Ishikawa (cell line): ENCODE data around the gene C21orf58.

Experiments used
- CEBPB ChIP-seq: IDR thresholded peaks from 2 replicates; pipeline ENCODE4 v1.6.1; 2012
- CREB1 ChIP-seq: IDR thresholded peaks from 2 replicates; pipeline ENCODE4 v1.6.1; 2012; ENCODE audit warnings: low read depth
- EGR1 ChIP-seq: IDR thresholded peaks from 2 replicates; pipeline ENCODE4 v1.6.1; 2012
- EP300 ChIP-seq: IDR thresholded peaks from 2 replicates; pipeline ENCODE4 v1.6.1; 2012; ENCODE audit warnings: borderline replicate concordance
- FOXM1 ChIP-seq: IDR thresholded peaks from 2 replicates; pipeline ENCODE4 v1.6.1; 2012; ENCODE audit warnings: low read depth, borderline replicate concordance
- MAX ChIP-seq: IDR thresholded peaks from 2 replicates; pipeline ENCODE4 v1.6.1; 2012
- NFIC ChIP-seq: IDR thresholded peaks from 2 replicates; pipeline ENCODE4 v1.6.1; 2012
- RAD21 ChIP-seq: IDR thresholded peaks from 2 replicates; pipeline ENCODE4 v1.6.1; 2012; ENCODE audit warnings: low read depth
- TAF1 ChIP-seq: IDR thresholded peaks from 2 replicates; pipeline ENCODE4 v1.6.1; 2012; ENCODE audit warnings: low read depth, mild to moderate bottlenecking
- TCF12 ChIP-seq: IDR thresholded peaks from 2 replicates; pipeline ENCODE4 v1.6.1; 2012; ENCODE audit warnings: low read depth
- TEAD4 ChIP-seq: IDR thresholded peaks from 2 replicates; pipeline ENCODE4 v1.6.1; 2012
- USF1 ChIP-seq: IDR thresholded peaks from 2 replicates; pipeline ENCODE4 v1.6.1; 2012
- YY1 ChIP-seq: IDR thresholded peaks from 2 replicates; pipeline ENCODE4 v1.6.1; 2012; ENCODE audit warnings: low read depth
- ZBTB7A ChIP-seq: IDR thresholded peaks from 2 replicates; pipeline ENCODE4 v1.6.1; 2012; ENCODE audit warnings: low read depth
- TF ChIP-seq, protein P1 (sequence below): IDR thresholded peaks from 2 replicates; pipeline ENCODE4 v1.6.1; 2012; ENCODE audit warnings: low read depth, mild to moderate bottlenecking

The C21orf58 gene

GRCh38 chr21:46323227-46323709, 402 bp downstream of the C21orf58 start:
- TF ChIP-seq, protein P1, sequence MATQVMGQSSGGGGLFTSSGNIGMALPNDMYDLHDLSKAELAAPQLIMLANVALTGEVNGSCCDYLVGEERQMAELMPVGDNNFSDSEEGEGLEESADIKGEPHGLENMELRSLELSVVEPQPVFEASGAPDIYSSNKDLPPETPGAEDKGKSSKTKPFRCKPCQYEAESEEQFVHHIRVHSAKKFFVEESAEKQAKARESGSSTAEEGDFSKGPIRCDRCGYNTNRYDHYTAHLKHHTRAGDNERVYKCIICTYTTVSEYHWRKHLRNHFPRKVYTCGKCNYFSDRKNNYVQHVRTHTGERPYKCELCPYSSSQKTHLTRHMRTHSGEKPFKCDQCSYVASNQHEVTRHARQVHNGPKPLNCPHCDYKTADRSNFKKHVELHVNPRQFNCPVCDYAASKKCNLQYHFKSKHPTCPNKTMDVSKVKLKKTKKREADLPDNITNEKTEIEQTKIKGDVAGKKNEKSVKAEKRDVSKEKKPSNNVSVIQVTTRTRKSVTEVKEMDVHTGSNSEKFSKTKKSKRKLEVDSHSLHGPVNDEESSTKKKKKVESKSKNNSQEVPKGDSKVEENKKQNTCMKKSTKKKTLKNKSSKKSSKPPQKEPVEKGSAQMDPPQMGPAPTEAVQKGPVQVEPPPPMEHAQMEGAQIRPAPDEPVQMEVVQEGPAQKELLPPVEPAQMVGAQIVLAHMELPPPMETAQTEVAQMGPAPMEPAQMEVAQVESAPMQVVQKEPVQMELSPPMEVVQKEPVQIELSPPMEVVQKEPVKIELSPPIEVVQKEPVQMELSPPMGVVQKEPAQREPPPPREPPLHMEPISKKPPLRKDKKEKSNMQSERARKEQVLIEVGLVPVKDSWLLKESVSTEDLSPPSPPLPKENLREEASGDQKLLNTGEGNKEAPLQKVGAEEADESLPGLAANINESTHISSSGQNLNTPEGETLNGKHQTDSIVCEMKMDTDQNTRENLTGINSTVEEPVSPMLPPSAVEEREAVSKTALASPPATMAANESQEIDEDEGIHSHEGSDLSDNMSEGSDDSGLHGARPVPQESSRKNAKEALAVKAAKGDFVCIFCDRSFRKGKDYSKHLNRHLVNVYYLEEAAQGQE = no peak
- TF ChIP-seq ZBTB7A (no peak), MAX (no peak), RAD21 (no peak)

GRCh38 chr21:46322351-46323226, 1.1 kb downstream of the C21orf58 start:
- TF ChIP-seq USF1 (no peak), CEBPB (no peak), RAD21 (no peak), TEAD4 (no peak), ZBTB7A (no peak), MAX (no peak), TCF12 (no peak), EGR1 (no peak), TAF1 (no peak), EP300 (no peak), YY1 (no peak), CREB1 (no peak), FOXM1 (no peak), NFIC (no peak)
- TF ChIP-seq, protein P1 = no peak

GRCh38 chr21:46320331-46320801, 3.3 kb downstream of the C21orf58 start:
- TF ChIP-seq EGR1 (no peak), USF1 (no peak), EP300 (no peak), RAD21 (no peak), NFIC (no peak), TCF12 (no peak), ZBTB7A (no peak), TAF1 (no peak), YY1 (no peak), FOXM1 (no peak), MAX (no peak), CEBPB (no peak), CREB1 (no peak), TEAD4 (no peak)
- TF ChIP-seq, protein P1 = no peak

- TF ChIP-seq CREB1 (no peak), USF1 (peak; percentile 75), ZBTB7A (no peak), NFIC (no peak), YY1 (no peak), TEAD4 (no peak)
- TF ChIP-seq, protein P1 = no peak
Measured at GRCh38 chr21:46319186-46319585, 4.5 kb downstream of the C21orf58 start.
